OCI-LY1 (cell line): ENCODE results near the gene CCR3.

Source experiments
- EZH2 ChIP-seq: fragments of 200-600 bp; sonication (generic), shearing (Covaris generic); IDR thresholded peaks from 2 replicates; pipeline ENCODE4 v1.8.0; 2017; ENCODE audit warnings: borderline replicate concordance, mixed run types, mild to moderate bottlenecking, antibody characterized with exemption, low read length, moderate library complexity, mixed read lengths
- TF ChIP-seq, protein P1 (sequence below): fragments of 200-600 bp; sonication (generic), shearing (Covaris generic); IDR thresholded peaks from 2 replicates; pipeline ENCODE4 v1.5.1; 2017; ENCODE audit warnings: mild to moderate bottlenecking, antibody characterized with exemption, low read length, moderate library complexity, mixed read lengths

DNA sequence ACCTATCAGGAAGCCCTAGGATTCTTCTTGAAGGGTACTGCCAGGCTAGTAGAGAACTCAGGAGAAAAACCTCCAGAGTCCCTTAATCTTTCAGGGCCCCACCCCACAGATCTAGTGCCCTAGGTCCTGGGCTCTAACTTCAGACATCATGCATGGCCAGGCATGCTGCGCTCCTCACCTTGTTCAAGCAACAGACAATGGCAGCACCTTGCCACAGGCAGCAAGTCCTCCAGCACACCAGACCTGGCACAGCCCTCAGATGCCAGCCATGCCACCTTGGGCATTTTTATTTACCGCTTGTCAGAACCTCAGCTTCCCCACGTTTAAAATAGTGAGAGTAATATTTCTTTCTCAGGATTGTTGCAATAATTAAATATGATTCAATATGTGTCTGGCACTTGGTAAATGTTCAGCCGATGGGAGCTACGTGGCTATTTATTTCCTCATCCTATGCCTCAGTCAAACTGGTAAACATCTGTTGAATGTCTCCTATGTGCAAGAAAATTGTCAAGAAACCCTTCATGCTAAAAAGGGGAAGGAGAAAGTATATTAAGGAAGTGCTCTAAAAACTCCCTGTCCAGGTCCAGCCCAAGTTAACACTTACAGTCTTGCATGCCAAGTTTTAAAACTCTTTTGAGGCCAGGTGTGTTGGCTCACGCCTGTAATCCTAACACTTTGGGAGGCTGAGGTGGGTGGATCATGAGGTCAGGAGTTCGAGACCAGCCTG lies 19.7 kb upstream of the CCR3 start:
- TF ChIP-seq, protein P1, sequence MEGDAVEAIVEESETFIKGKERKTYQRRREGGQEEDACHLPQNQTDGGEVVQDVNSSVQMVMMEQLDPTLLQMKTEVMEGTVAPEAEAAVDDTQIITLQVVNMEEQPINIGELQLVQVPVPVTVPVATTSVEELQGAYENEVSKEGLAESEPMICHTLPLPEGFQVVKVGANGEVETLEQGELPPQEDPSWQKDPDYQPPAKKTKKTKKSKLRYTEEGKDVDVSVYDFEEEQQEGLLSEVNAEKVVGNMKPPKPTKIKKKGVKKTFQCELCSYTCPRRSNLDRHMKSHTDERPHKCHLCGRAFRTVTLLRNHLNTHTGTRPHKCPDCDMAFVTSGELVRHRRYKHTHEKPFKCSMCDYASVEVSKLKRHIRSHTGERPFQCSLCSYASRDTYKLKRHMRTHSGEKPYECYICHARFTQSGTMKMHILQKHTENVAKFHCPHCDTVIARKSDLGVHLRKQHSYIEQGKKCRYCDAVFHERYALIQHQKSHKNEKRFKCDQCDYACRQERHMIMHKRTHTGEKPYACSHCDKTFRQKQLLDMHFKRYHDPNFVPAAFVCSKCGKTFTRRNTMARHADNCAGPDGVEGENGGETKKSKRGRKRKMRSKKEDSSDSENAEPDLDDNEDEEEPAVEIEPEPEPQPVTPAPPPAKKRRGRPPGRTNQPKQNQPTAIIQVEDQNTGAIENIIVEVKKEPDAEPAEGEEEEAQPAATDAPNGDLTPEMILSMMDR: no peak
- no peak for TF ChIP-seq EZH2
